AG09319 (cell line): ENCODE results near the gene IFITM10.

ENCODE experiments used
- DNase-seq: peaks from one replicate; pipeline ENCODE4 v3.0.0-alpha.2; 2010; ENCODE audit warnings: low read depth; ENCODE audit errors: extremely low read depth
- TF ChIP-seq, protein P1 (sequence below): IDR thresholded peaks from 2 replicates; pipeline ENCODE4 v1.5.1; 2011; ENCODE audit warnings: low read depth, mild to moderate bottlenecking, inconsistent platforms, low read length, moderate library complexity

Gene IFITM10

GRCh38 chr11:1706634-1707400 is 43.6 kb downstream of the IFITM10 start:
- DNase-seq = no peak

DNA sequence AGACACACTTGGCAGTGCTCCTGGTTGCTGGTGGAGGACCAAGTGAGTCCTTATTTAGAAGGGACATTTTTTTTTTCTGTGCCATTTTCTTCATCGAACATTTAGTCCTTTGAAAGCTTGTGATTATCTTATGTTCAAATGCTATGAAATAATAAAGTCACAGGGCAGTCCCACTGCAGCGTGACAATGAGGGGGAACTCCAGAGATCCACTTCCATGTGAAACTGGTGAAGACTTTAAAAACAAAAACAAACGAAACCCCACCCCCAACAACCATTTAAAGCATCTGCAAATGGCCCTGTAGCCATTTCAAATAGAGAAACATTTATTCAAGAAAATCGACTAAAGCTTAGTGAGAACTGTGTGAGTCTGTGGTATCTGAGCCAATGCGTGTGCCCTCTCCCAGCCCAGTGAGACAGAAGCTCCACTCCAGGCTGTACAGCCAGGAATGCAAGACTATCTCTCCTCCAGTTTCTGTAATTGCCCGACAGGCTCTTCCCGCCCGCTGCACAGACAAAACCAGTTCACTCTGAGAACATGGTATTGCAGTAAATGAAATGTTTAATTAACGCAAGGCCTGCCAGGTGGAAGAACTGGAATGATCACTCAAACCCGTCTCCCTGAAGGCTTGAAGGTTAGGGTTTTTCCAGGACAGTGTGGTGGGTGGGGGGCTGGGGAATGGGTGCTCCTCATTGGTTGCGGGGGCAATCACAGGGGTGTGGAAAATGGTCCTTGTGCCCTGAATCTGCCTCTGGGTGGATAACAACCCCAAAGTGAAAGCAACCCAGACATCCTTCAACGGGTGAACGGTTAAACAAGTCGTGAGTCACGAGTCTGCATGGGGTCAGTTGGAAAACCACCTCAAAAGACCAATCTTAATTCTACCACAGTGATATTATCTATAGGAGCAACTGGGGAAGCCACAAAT is 45.0 kb downstream of the IFITM10 start:
- DNase-seq = no peak
- TF ChIP-seq, protein P1, sequence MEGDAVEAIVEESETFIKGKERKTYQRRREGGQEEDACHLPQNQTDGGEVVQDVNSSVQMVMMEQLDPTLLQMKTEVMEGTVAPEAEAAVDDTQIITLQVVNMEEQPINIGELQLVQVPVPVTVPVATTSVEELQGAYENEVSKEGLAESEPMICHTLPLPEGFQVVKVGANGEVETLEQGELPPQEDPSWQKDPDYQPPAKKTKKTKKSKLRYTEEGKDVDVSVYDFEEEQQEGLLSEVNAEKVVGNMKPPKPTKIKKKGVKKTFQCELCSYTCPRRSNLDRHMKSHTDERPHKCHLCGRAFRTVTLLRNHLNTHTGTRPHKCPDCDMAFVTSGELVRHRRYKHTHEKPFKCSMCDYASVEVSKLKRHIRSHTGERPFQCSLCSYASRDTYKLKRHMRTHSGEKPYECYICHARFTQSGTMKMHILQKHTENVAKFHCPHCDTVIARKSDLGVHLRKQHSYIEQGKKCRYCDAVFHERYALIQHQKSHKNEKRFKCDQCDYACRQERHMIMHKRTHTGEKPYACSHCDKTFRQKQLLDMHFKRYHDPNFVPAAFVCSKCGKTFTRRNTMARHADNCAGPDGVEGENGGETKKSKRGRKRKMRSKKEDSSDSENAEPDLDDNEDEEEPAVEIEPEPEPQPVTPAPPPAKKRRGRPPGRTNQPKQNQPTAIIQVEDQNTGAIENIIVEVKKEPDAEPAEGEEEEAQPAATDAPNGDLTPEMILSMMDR = no peak

More at GRCh38 chr11:1706634-1707400, 43.6 kb downstream of the IFITM10 start:
- TF ChIP-seq, protein P1 = no peak

GRCh38 chr11:1703146-1703545 is 47.2 kb downstream of the IFITM10 start:
- TF ChIP-seq, protein P1 = no peak
- no peak for DNase-seq

GRCh38 chr11:1702506-1702905 is 47.9 kb downstream of the IFITM10 start:
- TF ChIP-seq, protein P1 = no peak
- DNase-seq = no peak

DNA sequence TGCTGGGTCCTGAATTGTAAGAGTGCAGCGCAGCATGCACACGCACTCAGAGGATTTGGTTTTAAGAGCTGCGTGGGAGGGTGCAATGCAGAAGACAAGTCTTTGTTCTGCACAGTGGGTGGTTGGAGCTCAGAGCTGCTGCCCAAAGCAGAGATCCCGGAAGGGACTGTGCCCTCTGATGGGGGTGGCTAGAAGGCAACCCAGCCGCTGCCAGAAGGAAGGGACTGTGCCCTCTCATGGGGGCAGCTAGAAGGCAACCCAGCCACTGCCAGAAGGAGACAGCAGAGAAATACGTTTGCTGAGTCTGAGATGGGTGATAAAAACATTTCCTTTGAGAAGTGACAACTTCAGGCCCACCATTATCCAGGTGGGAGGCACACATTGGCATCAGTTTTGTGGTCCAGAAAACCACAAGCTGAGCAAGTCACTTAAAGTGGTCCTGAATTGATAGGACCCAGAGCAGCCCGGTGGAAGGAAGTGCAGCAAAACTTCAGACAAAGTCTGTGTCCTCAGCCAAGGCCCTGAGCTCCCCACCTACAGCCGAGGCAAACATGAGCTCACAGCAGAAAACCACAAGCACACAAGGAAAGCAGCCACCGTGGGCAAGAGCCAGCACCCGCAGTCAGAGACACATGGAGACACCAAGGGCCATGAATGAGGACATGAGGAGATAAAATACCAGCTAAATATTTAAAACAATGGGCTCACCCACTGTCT is 49.1 kb downstream of the IFITM10 start:
- DNase-seq = no peak

GRCh38 chr11:1699771-1700170 is 50.6 kb downstream of the IFITM10 start:
- DNase-seq = no peak

More for the DNA sequence above, 49.1 kb downstream of the IFITM10 start:
- TF ChIP-seq, protein P1 = no peak

More at GRCh38 chr11:1699771-1700170, 50.6 kb downstream of the IFITM10 start:
- TF ChIP-seq, protein P1 = no peak
